RWPE1 (cell line): Measurements from ENCODE around the gene ADCY5.

ENCODE experiments used
- CTCF ChIA-PET: fragments of 350-600 bp; sonication (Branson Sonifier 250); formaldehyde crosslinking; extraction: SDS; loops from one replicate; lab custom pipeline; 2021; lab: Yijun Ruan, JAX
- POLR2A ChIA-PET: fragments of 400-600 bp; formaldehyde crosslinking; extraction: SDS; loops from one replicate; lab custom pipeline; 2020; ENCODE audit warnings: antibody characterized with exemption; ENCODE audit not compliant: low non-redundant PET; lab: Yijun Ruan, JAX
- DNase-seq: peaks from one replicate; pipeline ENCODE4 v3.0.0; 2012; ENCODE audit warnings: low spot score
- H3K27ac ChIP-seq: fragments of 450-650 bp; 2 replicates; pipeline ENCODE4 v1.5.1; 2017
- CTCF ChIP-seq: fragments of 450-650 bp; conservative IDR thresholded peaks from 2 replicates; pipeline ENCODE4 v1.5.1; 2017; ENCODE audit warnings: low read depth, mild to moderate bottlenecking

Gene ADCY5

GRCh38 chr3:123346021-123346420 is 102.9 kb downstream of the ADCY5 start:
- ChIA-PET POLR2A (no interaction called here), CTCF (interaction anchor here (1.1 to 1.2 kb wide), 2 partner anchors 12 to 32 kb away, joined by 3 to 6 read pairs; no protein-coding TSS in a partner anchor)
- DNase-seq, result no peak
- H3K27ac ChIP-seq, result no peak overlapping the region
- no peak for TF ChIP-seq CTCF

GRCh38 chr3:123344907-123345594 is 103.8 kb downstream of the ADCY5 start:
- H3K27ac ChIP-seq, result no peak overlapping the region
- POLR2A ChIA-PET, result no interaction called here
- TF ChIP-seq CTCF, result no peak
- DNase-seq, result no peak
- CTCF ChIA-PET, result interaction anchor here (1.2 kb wide), 1 partner anchor 11 kb away, joined by 3 read pairs; no protein-coding TSS in a partner anchor

GRCh38 chr3:123344175-123344906 is 104.5 kb downstream of the ADCY5 start:
- TF ChIP-seq CTCF, result no peak
- DNase-seq, result no peak
- no peak overlapping the region for H3K27ac ChIP-seq
- CTCF ChIA-PET, result no interaction called here
- POLR2A ChIA-PET, result no interaction called here

GRCh38 chr3:123343296-123344174 is 105.4 kb downstream of the ADCY5 start:
- no peak for TF ChIP-seq CTCF
- ChIA-PET POLR2A (no interaction called here), CTCF (interaction anchor here (0.6 kb wide), 1 partner anchor 1169 kb away, joined by 3 read pairs; no protein-coding TSS in a partner anchor)
- H3K27ac ChIP-seq, result no peak overlapping the region
- DNase-seq, result no peak

GRCh38 chr3:123342631-123343080 is 106.2 kb downstream of the ADCY5 start:
- ChIA-PET POLR2A (no interaction called here), CTCF (no interaction called here)
- H3K27ac ChIP-seq, result no peak overlapping the region
- TF ChIP-seq CTCF, result no peak
- no peak for DNase-seq
